NCI-H526 (cell line): Measurements from ENCODE around the gene CNTN4.
A peak's percentile ranks its signal among the peaks of the same experiment; 100 is the strongest.

Source experiments
- DNase-seq, 2 experiments: peaks; one replicate each; lab custom pipeline; 2025; lab: John Stamatoyannopoulos, UW

The CNTN4 gene

DNA sequence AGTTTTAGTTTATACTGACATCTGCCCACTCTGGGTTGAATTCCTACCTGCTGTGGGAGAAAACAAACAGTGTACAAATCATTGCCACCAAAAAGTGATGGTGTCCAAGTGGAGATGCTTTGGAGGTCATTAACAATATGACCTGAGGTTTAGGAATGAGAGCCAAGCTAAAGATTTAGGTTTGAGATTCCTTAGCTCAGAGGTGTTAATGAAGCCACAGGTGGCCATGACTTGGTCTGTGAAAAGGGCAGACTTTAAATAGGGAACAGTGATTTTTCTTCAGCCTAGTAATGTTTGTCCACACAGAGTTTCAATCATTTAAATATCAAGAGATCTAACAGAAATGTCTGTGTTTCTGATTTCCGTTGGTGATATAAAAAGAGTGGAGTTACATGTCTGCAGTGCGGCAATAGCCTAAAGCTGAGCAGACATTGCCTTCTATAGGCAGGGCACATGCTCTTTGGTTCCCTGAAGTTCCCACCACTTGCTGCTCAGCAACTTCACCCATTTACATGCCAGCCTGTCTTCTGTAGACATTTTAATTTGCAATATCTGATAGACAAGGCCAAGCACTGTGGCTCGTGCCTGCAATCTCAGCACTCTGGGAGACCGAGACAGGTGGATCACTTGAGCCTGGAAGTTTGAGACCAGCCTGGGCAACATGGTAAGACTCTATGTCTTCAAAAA, 588.3 kb downstream of the CNTN4 start:
- no peak for DNase-seq

DNA sequence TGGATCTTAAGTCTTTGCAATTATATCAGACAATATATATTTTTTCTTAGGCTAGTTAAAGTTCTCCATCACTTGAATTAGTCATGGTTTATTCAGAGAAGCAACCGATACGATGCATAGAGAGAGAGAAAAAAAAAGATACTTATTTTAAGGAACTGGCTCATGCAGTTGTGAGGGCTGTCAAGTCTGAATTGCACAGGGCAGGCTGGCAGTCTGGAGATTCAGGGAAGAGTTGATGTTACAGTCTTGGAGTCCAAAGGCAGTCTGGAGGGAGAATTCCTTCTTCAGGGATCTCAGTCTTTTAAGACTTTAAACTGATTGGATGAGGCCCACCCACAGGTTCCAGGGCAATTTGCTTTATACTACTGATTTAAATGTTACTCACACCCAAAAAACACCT, 598.9 kb downstream of the CNTN4 start:
- no peak for DNase-seq

DNA sequence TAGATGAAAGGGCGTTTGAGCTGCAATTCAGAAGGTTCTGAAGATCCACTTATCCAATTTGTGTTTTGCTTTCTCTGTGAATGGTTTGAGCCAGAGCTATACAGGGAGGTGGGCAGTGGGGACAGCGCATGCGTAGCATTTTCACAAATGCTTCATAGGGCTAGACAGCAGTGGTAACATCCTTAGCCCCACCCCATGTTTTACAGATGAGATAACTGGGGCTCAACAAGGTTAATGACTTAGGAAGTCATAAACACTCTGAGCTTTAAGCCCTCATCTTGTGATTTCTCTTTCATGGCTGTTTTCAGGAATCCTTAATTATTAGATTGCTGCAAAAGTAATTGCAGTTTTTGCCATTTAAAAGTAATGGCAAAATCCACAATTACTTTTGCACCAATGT, 602.8 kb downstream of the CNTN4 start:
- no peak for DNase-seq

DNA sequence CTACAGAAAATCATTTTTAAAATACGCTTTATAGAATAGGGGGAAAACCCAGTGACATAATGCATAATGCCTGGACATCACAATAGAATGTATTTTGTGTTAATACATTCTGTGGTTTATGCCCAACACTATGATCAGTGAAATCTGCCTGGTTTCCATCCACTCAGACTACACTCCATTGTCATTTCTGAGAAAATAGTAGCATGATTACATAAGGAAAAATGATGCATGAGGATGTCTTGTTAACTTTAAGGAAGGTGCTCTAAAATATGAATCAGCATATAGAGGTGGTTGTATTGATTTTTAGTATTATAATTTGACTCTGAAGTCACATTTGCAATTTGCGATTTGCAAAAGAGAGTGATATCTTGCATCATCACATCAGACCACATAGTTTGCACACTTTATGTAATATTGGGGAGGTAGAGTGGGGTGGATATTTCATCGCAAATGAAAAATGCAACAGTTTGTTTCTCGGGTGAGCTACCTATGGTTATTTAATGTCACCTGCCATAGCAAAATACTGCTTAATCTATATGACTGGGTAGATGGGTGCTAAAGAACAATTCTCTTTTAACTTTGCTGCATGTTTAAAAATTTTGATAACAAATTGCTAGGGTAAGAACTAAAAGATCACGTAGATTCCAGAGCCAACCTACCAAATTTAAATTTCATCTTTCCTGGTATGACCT, 607.6 kb downstream of the CNTN4 start:
- DNase-seq, result peak in 1 of 2 experiments; percentile 16

DNA sequence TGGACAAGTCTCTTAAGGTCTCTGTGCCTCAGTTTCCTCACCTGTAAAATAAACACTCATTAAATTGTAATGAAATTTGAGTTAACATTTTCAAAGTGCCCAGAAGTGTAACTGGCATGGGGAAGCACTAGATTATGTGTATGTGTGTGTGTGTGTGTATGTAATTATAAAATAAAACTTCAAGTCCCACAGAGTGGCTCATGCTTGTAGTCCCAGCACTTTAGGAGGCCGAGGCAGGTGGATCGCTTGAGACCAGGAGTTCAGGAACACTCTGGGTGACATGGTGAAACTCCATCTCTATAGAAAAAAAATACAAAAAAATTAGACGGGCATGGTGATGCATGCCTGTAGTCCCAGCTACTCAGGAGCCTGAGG, 608.2 kb downstream of the CNTN4 start:
- no peak for DNase-seq

DNA sequence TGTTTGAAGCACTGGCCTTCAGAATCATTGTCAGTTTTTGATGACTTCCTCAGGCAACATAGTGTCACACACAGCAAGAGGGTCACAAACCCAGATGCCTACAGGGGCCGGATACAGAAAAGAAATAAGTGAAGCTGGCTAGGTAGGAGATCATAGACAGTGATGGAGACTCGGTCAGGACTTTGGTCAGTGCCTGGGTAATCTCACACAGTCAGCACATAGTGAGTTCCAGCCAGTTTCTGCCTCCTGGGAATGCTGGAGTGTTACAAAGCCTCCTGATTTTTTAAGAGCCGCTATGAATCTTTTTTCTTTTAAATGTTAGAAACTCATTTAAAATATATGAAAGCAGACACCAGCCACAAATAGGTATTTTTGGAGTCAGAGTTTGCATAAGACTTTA, 612.4 kb downstream of the CNTN4 start:
- no peak for DNase-seq

DNA sequence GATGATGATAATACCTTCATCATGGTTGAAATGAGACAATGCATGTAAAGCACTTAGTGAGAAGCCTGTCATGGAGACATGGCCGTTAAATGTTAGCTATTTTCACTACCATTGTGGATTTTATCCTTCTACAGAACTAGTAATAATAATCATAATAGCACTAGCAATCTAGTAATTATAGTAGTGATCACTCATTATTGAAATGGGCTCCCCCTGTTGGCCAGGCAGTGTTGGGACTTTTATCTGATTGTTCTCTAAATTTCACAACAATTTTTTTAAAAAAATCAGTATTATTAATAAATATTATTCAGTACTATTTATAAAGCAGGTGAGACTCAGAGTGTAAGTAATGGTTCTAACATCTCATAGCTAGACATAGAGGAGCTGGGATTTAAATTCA, 615.3 kb downstream of the CNTN4 start:
- no peak for DNase-seq

DNA sequence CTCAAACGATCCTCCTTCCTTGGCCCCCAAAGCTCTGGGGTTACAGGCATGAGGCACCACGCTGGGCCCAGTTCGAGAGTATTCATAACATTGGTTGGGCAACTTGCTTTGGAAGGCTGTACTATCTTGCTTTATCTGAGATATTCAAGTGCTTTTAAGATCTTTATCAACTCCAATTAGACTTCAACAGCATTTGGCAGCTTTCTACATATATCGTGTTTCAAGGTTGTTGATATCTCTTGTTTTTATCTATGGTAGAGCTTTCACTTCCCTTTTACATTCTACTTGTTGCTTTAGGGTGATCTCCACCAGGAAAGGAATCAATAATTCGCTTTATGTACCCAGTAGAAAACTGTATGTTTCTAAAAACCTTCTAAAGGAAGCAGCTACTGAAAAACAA, 616.2 kb downstream of the CNTN4 start:
- DNase-seq, result no peak

DNA sequence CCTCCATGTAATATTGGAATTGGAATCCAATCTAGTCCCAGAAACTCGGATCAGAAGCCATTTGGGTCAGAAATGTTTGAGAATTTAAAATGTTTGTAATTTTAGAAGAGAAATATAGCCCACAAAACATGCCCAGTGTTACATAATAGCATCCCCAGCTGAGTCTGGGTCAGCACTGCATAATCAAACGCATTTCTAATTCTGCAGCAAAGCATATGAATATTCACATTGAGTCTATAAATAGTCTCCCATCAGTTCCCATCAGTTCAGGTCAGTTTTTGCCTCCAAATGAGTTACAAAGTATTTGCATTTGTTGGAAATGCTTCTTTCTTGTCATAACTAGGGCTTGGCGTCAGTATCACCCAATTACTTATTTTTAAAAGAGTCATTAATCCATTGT, 628.4 kb downstream of the CNTN4 start:
- no peak for DNase-seq

DNA sequence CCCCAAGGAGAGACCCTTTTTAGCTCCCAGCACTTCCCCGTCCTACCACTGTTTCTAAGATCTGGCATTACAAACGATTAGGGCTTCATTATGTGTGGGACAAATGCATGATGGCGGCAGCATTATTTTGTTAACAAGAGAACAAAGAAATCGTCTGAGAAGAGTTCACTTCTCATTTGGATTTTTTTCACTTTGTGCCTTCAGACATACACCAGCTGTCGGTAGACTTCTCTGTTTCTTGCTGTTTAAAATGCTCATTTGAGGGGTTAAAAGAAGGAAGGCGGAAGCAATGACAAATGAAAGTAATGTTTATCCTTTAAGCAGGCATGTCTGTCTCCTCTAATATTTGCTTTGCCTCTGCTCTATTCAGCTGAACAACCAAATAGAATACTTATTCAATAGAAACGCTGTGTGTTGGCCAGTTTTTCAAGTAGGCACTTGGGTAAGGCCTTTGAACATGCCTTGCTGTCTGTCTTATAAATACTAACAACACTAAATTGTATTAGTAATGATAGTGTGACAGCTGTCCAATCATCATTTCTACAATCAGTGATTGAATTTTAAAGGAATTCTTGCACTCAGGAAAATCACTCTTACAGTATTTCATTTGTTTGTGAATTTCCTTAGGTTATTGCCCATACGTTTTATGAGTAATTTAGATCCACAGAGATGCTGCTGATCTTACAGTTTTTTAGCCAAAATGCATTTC, 629.1 kb downstream of the CNTN4 start:
- DNase-seq, result no peak

DNA sequence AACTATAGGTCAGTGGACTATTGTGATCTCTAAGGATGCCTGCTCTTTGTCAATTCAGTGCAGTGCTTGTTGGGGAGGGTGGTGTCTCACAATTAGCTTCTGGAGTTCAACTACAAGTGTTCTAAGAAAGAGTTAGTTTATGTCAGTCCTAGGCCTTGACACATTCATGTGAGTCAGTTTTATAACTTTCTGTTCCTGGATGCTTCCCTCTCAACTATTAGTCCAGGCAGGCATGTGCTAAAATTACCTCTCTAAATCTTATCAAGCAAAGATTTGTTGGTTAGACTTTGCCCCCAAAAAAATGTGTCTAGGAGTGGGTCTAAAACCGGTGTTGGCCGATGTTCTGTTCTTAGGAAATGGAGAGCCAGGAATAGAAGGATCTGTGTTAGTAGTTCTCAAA, 633.2 kb downstream of the CNTN4 start:
- DNase-seq, result no peak

DNA sequence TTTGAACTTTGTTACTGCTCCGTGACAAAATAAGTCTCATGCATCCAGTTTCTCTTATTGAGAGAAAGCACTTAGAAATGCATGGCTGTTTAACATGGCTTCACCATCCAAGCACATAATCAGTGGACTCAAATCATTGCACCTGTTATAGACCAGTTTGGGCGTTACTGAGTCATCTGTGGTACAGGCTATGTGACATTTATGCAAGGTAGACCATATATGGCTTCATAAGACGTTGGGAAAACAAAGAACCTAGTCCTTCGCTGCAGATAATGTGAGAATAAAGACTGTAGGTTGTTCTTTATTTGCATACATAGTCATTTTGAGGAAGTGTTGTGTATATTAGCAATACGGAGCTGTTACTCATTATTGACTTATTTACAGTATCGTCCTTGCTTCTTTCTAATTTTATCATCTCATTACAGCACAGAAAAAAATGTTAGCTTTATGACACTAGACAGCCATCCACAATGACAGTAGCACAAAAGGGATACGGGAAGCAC, 636.8 kb downstream of the CNTN4 start:
- DNase-seq, result peak; percentile 45 to 51

DNA sequence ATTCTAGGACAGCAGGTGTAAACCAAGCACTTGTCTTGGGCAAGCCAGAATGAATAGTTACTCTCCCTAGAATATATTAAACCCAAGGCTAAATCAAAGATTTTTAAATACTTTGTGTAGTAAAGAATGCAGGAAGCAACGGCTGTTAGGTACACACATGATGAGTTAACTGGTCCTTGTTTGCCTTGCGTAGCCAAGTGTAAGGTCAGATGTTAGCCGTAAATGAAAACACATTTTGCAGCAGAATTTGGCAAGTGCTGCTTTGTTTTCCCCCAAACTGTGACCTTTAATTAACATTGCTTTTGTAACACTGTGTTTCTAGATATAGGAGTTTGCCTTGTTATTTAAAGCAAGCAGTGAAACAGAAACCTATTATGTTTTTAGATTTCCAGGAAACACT, 642.9 kb downstream of the CNTN4 start:
- DNase-seq, result no peak

DNA sequence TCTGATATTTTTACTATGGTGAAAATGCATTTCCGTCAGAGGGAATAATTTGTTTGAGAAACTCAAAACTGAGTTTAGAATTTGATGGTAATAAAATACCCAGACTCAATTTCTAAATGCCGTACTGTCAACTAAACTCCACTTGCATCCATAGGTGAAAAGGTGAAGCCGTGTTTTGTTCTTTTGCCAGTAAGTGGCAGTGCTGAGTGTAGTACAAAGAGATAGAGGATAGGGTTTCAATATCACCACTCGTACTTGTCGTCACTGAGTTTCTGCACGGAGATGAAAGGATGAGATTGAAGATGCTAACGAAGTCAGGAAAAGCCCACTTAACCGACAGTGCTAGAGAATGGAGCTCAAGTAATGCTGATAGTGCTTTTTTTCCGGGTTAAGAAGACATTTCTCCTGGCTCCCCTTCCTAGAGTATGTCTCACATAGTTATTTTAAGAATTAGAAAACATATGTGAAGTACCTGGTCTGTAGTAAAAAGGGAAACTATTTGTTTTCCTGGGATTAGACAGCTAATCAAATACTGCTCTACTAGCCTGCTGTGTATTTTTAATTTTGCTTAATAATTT, 666.4 kb downstream of the CNTN4 start:
- DNase-seq, result peak; percentile 55 to 68

DNA sequence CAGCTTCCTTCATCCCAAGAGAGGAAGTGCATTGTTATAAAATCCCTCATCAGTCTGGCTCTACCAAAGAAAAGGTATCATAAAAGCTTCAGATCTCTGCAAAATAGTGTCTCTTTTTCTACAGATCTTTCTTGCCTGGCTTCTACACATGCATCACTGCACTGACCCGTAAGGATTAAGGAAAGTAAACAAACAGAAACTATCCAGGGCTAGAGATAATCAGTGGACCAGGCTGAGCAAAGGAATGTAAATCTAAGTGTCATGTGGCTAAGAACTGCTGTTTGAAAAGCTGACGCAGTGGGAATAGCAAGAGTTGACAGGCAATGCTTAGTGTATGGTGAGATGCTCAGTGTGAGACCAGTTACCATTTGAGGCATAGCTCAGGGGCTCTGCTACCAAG, 671.8 kb downstream of the CNTN4 start:
- peak in 1 of 2 experiments; percentile 22 for DNase-seq

DNA sequence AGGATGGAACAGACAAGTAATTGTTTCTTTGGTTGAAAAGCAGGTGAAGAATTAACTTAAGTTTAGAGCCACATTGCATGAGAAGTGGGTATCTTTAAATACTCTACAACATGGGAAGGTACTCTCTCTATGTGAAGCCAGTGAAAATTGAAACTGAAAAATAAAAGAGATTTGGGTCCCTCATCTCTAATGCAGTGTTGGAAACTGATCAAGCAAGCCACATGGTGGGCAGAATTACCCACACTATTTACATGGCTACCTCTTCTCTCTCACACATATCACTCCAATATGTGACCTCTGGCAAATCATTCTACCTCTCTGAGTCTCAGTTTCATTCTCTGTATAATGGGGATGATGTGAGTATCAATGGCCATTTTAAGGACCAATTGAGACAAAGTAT, 672.5 kb downstream of the CNTN4 start:
- no peak for DNase-seq

DNA sequence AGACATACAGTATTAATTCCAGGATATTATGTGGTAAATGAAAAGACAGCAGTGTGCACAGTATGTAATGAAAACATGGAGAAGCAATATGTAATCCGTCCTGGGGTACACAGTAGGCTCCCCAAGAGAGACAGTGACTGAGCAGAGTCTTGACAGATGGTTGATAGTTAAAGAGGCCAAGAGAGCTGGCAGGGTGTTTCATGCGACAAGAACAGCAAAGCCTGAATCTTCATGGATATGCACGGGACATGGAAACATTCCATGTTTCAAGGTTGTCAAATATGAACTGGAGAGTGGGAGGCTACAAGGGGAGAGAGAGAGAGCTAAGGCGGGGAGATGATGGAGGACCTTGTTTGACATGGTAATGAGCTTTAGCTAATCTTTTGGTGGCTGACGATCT, 673.1 kb downstream of the CNTN4 start:
- DNase-seq, result no peak

DNA sequence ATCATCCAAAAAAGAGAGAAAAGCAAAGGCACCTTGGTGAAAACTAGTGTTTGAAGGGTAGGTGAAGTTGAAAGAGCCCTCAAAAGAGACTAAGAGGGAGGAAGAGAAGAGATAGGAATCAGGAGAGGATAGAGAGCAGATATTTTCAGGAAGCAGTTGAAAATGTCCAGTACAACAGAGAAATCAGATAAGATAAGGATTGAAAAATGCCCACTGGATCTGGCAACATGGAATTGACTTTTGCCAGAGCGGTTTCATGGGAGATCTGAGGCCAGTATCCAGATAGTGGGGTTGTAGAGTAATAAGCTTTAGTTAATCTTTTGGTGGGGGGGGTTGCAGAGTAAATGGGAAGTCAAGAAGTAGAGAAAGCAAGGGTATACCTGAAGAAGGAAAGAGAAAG, 674.1 kb downstream of the CNTN4 start:
- DNase-seq, result no peak

DNA sequence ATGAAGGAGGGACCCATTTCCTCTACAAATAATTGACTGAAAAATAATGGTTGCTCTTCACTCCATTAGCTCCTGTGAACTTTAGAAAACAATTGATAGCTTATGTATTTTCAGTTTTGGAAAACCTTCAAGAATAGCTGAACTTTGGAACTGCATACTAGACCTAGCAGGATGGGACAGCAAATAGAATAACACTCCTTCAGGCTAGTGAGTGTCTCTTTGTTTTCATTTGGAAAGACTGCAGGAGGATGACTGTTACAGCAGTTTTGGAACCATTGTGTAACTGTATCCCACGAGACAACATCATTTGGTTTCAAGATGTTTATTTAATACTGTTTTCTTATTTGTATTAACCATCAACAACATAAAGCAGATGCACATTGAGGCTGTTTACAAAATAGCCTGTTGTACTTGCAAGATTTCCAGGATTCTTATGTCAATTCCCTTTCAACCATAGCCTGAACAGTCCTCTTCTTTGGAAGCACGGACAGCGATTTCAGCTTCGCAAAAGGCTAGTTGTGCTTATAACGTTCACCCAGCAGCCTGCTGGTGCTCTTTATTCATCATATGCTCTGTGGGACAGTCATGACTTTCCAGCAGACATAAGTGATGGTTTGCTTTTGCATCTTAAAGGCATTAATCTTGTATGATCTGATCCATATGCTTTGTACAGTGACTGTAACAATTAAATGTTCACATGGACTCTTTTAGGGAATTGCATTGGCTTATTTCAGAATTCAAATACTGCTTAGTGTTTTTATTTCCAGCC, 676.0 kb downstream of the CNTN4 start:
- DNase-seq, result no peak

DNA sequence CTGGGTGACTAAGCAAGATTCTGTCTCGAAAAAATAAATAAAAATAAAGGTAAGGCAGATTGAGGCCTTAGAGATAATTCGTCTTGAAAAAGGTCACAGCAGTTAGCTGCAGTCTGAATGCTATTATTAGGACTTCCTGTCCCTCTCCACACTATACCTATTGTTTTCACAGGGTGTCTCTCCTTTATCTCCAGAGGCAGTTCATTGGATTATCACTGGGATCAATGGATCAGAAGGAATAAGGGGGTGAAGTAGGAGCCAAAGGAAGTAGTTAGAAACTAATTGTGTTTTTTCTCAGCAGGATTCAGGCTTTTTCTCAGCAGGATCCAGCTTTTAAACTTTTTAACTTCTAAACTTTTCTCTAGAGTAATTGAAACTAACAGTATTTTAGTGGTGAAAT, 684.6 kb downstream of the CNTN4 start:
- no peak for DNase-seq

DNA sequence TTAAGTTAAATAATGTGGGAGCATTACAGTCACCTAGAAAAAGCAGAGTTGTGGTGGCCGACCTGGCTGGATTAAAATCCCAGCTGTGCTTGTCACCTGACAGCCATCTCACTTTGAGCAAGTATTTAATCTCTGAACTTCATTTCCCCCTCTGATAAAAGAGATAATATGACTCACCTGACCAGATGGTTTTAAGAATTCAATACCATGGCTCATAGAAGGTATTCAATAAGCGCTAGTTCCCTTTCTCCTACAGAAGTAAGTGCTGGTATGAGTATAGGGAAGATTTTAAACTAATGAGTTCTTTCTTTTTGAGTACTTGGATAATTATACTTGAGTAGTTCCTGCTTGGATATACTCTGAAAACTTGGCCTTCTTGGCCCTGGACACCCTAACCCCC, 686.0 kb downstream of the CNTN4 start:
- DNase-seq, result no peak

DNA sequence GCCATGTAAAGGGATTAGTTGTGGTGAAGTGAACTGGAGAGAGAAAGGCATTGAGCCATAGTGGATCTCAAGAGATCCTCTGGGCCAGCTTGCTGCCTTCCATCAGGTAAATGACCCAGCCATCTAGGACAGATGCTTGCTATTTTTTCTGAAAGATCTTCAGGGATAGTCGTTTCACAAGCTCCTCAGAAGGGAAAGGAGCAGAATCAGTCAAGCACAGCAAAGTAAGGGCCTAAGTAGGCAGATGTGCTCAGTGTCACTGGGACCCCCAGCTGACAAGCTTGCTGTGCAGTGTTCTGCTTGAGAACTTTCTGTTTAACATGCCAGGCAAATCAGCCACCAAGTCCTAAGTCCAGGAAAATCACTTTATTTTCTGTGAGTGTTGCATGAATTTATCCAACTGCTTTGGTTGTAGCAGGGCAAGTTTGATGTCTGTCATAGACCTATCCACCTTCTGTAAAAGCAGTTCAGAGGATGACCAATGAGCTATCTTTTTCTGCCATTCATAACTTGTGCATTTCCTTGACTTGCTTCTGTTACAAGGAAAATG, 691.7 kb downstream of the CNTN4 start:
- peak in 1 of 2 experiments; percentile 36 for DNase-seq
